Stomach (tissue), 4 donors: ENCODE data around the gene KAT7.
A peak's percentile ranks its signal among the peaks of the same experiment; 100 is the strongest.

Experiments used
- POLR2AphosphoS5 ChIP-seq, 3 donors: sonication (generic); formaldehyde crosslinking; IDR thresholded peaks; one replicate each; pipeline ENCODE4 v1.6.1; 2016; ENCODE audit warnings: antibody characterized with exemption in 3 of 3
- TF ChIP-seq, protein P1 (sequence below), 7 experiments: fragments of 450-650 bp in 4 of 7; fragments of 200-600 bp in 3 of 7; sonication (generic) in 3 of 7; IDR thresholded peaks; one replicate each; pipeline ENCODE4 v1.5.1; 2016 to 2019; ENCODE audit warnings: antibody characterized with exemption in 7 of 7, control low read depth in 2 of 7, mild to moderate bottlenecking in 1 of 7

DNA sequence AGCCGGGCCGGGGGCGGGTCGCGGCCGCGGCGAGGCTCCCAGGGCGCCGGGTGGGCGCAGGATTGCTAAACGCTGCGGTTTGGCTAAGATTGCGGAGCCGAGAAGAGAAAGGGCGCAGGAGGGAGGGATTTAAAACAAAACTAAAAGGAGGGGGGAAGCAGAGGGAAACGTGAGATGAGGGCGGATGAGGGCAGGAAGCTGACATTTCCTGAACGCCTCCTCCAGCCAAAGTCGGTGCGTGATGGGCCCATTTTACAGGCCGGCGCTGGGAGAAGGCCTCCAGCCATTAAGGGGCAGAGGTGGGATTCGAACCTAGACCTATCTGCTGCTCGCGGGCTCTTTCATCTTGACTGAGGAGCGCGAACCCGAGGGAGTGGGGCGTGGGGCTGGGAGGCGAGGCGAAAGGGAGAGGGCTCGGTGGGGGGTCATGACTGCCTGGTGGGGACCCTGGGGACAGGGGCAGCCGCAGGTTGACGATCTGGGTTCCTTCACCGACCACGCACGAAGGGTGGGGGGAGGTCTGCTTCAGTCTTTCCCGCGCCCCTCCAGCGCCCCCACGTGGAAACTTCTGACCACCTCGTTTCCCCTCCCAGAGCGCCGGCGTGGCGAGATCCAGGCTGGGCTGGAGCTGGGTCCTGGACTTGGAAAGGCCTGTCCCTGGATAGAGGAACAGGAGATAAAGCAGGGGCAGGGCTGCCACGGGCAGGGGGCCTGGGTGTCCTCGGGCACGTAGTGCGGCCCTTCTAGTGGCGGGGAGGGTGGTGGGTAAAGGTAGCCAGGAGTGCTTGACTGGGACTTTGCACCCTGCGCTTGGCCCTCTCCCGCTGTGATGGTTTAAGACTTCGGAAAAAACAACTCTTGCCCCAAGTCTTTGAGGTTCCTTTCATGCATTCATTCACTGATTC is 63.2 kb downstream of the KAT7 start:
- no peak for TF ChIP-seq POLR2AphosphoS5 (IDR thresholded peaks at IDR 0.05)
- TF ChIP-seq, protein P1, sequence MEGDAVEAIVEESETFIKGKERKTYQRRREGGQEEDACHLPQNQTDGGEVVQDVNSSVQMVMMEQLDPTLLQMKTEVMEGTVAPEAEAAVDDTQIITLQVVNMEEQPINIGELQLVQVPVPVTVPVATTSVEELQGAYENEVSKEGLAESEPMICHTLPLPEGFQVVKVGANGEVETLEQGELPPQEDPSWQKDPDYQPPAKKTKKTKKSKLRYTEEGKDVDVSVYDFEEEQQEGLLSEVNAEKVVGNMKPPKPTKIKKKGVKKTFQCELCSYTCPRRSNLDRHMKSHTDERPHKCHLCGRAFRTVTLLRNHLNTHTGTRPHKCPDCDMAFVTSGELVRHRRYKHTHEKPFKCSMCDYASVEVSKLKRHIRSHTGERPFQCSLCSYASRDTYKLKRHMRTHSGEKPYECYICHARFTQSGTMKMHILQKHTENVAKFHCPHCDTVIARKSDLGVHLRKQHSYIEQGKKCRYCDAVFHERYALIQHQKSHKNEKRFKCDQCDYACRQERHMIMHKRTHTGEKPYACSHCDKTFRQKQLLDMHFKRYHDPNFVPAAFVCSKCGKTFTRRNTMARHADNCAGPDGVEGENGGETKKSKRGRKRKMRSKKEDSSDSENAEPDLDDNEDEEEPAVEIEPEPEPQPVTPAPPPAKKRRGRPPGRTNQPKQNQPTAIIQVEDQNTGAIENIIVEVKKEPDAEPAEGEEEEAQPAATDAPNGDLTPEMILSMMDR (IDR thresholded peaks at IDR 0.05): peak in 4 of 7 experiments; percentile 43 to 66 (median 56)
